Measurements from ENCODE around the gene RYR2.
A peak's percentile ranks its signal among the peaks of the same experiment; 100 is the strongest.
"Not testable (repeated sequence)": the region's sequence is repeated elsewhere in the genome, so short reads cannot be mapped to it uniquely, and the experiment has no call there.

RYR2 gene

GRCh38 chr1:237820634-237821033, 778.6 kb downstream of the RYR2 start:
- not testable (repeated sequence) for DNase-seq

GRCh38 chr1:237832858-237833257, 790.9 kb downstream of the RYR2 start:
- no peak for DNase-seq

- DNase-seq: no peak
Observed at GRCh38 chr1:237834048-237834447, 792.1 kb downstream of the RYR2 start.

- DNase-seq: no peak
Observed at GRCh38 chr1:237834461-237834860, 792.5 kb downstream of the RYR2 start.

GRCh38 chr1:237838320-237838719, 796.3 kb downstream of the RYR2 start:
- DNase-seq: no peak

DNA sequence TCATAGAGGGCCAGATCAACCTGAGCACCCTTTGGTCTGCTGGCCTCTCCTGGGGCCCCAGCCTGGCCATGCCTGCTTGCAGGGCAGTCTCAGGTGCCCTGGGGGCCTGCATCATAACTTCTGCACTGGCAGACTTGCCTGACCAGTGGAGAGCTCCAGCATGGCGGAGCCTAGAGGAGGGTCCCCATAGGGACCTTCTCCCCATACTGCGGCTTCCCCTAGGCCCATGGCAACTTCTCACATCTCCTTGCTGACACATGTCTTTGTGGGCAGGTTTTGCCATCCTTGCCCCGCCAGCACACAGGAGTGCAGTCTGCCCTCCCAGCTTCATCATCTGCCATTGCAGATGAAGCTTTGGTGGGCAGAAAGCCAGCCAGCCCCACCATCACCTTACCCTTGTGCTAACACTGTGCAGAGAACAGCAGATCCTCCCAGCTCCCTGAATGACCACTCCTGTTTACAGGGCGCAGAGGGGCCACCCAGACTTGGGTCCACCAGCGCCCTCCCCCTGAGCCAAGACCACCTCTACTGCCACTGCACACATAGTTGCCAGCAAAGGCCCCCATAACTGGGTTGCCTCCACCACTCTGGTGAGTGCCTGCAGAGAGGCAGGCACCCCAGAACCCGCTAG, 797.0 kb downstream of the RYR2 start:
- DNase-seq: no peak

DNA sequence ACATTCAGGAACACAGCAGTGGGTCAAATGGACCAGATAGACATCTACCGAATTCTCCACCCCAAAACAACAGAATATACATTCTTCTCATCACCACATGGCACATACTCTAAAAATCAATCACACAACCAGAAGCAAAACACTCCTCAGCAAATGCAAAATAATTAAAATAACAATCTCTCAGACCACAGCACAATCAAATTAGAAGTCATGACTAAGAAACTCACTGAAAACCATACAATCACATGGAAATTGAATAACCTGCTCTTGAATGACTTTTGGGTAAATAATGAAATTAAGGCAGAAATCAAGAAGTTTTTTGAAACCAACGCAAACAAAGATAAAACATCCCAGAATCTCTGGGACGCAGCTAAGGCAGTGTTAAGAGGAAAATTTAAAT, 799.5 kb downstream of the RYR2 start:
- no peak for DNase-seq

GRCh38 chr1:237843516-237843915, 801.5 kb downstream of the RYR2 start:
- DNase-seq: not testable (repeated sequence)

DNA sequence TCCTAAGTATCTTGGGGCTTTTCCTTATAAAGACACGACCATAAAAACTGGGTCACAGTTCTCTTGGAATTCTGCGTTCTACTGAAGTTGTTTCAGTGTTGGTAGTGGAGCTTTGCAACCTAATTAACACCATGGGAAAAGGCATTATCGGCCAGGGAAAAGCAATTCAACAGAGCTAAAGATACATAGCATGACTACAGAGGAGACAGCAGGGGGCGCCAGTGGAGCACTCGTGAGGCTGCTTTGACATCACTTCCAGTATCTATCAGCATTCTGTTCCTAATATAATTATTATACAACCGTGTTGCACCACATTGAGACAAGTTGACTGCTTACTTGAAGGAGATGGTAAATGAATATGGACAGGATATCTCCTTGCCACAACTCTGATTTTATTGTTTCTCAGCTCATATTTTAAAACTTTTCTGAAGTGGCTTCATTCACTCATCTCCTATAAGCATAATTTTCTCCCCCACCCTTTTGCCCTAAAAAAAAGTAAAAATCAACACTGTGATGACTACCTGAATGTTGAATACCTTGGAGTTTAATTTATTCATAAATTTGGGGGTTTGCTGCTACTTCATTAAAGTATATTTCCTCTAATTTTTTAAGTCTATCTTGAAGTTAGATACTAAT, 809.3 kb downstream of the RYR2 start:
- peak; percentile 54 for DNase-seq

GRCh38 chr1:237852342-237852741, 810.4 kb downstream of the RYR2 start:
- DNase-seq: no peak

GRCh38 chr1:237857455-237857854, 815.5 kb downstream of the RYR2 start:
- no peak for DNase-seq

DNA sequence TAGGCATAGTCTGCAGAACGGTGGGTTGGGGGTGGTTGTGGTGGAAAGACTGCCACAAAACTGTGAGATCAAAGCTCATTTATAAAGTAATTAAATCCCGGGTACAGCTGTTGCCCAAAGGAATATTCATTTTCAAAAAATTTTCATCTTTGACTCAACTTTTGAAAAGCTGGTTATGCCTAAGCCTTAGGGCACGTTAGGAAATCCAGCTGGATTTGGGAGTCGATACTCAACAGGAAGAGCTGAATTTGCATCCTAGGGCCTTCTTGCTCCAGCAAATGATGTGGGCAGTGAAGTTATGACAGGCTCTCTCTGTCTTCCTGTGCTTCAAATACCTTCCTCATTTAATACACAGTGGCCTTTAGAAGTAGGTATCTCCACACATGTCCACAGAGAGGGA, 817.0 kb downstream of the RYR2 start:
- no peak for DNase-seq

- no peak for DNase-seq
Observed at GRCh38 chr1:237861944-237862343, 820.0 kb downstream of the RYR2 start.

GRCh38 chr1:237863234-237863633, 821.2 kb downstream of the RYR2 start:
- DNase-seq: no peak

GRCh38 chr1:237864338-237865244, 822.6 kb downstream of the RYR2 start:
- DNase-seq: peak; percentile 29

- no peak for DNase-seq
Observed at GRCh38 chr1:237867380-237867888, 825.5 kb downstream of the RYR2 start.

DNA sequence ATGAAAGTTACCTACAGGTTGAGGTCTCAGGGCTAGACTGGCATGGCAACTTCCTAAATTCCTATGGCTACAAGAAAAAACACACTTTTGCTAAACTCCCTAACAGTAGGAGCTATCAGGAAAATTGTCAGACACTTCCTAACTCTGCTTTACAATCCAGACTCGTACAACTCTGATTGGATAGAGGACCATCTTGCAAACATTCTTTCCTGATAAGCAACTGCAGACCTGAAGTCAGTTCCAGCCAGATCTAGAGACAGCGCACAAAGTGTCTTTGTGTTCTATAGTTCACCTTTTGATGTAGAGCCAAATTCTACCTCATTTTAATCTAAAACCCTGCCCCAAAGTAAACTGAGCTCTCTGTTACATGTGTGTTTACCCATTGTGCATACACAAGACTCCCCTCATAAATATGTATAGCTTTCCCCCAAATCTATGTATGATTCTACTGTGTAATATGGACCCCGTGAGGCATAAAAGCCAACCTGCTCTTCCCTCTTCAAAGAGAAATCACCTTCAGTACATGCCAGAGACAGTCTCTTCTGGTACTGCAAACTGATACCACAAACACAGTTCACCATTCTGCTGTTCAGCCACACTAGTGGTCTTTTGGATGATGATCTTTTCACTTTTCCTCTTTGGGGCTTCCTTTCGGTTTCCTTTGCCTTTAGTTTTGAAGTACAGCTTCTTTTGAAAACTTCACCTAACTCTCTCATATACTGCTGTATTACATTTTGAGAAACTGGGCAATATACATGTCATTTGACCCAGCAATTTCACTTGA, 827.0 kb downstream of the RYR2 start:
- no peak for DNase-seq

DNA sequence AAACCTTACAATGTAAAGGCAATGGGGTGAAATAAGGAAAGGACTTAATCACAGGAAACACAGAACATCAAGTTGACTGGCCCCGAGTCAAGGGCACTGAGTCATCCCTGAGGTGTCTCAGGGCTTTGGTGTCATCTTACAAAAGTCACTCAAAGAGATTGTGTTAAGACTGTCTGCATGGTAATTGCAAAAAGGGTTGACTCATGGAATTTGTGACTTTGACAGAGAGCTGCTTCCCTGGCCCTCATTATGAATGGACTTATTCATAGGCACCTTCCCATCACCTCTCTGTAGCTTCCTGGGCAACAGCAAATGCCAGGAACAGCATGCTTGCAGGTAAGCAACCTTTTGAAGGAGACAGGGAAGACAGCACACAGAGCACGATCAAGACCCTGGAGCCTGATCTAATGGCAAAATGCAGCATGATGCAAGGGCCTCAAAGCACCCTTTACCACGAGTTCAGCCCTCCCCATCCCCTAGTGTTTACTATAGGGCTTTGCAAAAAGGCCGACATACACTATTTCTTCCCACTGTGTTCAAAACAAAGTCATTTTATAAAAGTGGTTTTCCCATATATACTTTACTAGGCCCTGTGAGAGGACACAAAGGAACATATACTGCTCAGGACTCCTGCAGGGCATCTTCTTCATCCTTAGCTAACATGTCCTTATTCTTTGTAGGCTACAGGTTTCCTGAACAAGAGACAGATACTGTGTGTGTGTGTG, 831.7 kb downstream of the RYR2 start:
- no peak for DNase-seq

GRCh38 chr1:237875291-237875690, 833.3 kb downstream of the RYR2 start:
- no peak for DNase-seq

DNA sequence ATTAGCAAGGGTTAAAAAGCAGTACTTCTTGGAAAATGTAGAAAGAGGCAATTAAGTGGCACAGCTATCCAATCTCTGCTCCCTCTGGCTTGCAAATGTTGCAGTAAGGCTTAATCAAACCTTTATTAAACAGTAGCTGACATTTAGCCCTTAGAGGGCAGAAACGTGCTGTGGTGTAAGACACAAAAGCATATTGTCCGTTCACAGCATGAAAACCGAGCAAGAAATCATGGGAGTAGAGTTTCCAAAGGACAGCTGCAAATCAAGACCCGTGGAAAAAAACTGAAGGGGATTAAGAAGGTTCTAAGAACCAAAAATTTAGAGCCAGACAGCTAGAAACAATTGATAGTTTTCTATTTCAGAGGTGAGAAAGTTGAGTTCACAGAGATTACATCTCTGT, 835.6 kb downstream of the RYR2 start:
- DNase-seq: no peak

- DNase-seq: no peak
Observed at GRCh38 chr1:237878406-237878805, 836.4 kb downstream of the RYR2 start.

- no peak for DNase-seq
Observed at GRCh38 chr1:237879195-237879594, 837.2 kb downstream of the RYR2 start.
